WTC11 (cell line): ENCODE results near the gene TNPO3.

ENCODE experiments used
- JUN ChIP-seq: sonication (generic); formaldehyde crosslinking; IDR thresholded peaks from 2 replicates; pipeline ENCODE4 v1.8.0; 2023; ENCODE audit warnings: mild to moderate bottlenecking, missing genetic modification reagents
- TF ChIP-seq, protein P1 (sequence below): sonication (generic); formaldehyde crosslinking; conservative IDR thresholded peaks from 2 replicates; pipeline ENCODE4 v1.8.1; 2022; ENCODE audit warnings: mild to moderate bottlenecking, missing genetic modification reagents

DNA sequence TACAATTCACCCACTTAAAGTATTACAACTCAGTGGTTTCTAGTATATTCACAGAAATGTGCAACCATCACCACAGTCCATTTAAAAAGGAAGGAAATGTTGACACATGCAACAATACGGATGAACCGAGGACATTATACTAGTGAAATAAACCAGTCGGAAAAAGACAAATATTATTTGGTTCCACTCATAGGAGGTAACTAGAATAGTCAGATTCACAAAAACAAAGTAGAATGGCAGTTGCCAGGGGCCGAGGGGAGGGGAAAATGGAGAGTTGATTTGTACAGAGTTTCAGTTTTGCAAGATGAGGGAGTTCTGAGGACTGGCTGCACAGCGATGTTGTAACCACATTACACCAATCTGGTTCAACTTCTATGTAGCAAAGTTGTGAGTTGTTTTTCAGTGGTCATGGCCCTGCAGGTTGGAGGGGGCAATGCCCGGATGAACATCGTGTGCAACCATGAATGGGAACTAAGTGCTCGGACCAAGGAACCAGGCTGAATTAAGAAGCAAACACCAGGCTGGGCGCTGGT lies 17.6 kb upstream of the TNPO3 start:
- TF ChIP-seq, protein P1, sequence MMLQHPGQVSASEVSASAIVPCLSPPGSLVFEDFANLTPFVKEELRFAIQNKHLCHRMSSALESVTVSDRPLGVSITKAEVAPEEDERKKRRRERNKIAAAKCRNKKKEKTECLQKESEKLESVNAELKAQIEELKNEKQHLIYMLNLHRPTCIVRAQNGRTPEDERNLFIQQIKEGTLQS (CRISPR knock-in tag), result no peak
- no peak for TF ChIP-seq JUN (CRISPR knock-in tag)
